ENCODE results near the gene EHHADH.

EHHADH gene

DNA sequence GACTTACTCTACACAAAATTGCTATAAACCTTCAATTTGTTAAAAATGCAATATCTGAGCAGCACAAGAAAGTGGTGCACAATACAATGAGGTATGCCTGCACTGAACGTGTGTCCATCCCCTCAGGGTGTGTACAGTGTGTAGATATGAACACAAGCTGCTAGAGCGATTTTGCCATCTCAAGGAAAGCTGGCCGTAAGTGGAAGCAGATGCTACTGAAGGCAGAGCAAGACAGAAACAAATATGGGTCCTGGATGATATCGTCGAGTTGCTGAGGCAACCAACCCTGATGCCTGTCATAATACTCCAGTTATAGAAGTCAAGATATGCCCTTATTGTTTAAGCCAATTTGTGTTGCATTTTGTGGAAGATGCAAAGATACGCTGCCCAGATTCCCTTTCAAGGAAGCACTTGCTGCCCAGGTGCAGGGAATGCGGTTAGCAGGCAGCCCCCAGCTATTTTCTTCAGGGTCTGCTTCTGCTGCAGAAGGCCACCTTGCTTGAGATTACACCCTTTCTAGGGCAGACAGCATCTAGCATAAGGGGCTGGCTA lies 25.8 kb upstream of the EHHADH start:
- Histone ChIP-seq H3K4me2 (no peak overlapping the region), H3K79me2 (ENCODE audit: insufficient read depth, low read depth) (no peaks in the 10 kb centered on the region), H3K27ac (no peak overlapping the region), H3K27me3 (ENCODE audit: insufficient read depth, low read depth) (no peaks in the 10 kb centered on the region), H3K36me3 (ENCODE audit: insufficient read depth) (no peaks in the 10 kb centered on the region), H3K4me1 (ENCODE audit: low read depth, poor library complexity, severe bottlenecking) (peaks cover 17% of the 10 kb centered on the region), H3K9ac (no peak overlapping the region), H3K4me3 (IDR thresholded peaks at IDR 0.05; ENCODE audit: insufficient read depth, low read depth, low read length) (no peak overlapping the region), H4K20me1 (ENCODE audit: insufficient read depth) (no peaks in the 10 kb centered on the region), H2AFZ (ENCODE audit: low read depth) (no peak overlapping the region)
- no peak for TF ChIP-seq CTCF (conservative IDR thresholded peaks at IDR 0.05; ENCODE audit: low read depth, low read length)

- Histone ChIP-seq H3K4me1 (ENCODE audit: low read depth, poor library complexity, severe bottlenecking) (peaks cover 3% of the 10 kb centered on the region), H3K4me3 (IDR thresholded peaks at IDR 0.05; ENCODE audit: insufficient read depth, low read depth, low read length) (no peak overlapping the region), H3K36me3 (ENCODE audit: insufficient read depth) (no peaks in the 10 kb centered on the region), H3K9ac (no peak overlapping the region), H3K79me2 (ENCODE audit: insufficient read depth, low read depth) (no peaks in the 10 kb centered on the region), H4K20me1 (ENCODE audit: insufficient read depth) (no peaks in the 10 kb centered on the region), H3K4me2 (no peak overlapping the region), H3K27me3 (ENCODE audit: insufficient read depth, low read depth) (no peaks in the 10 kb centered on the region), H3K27ac (no peak overlapping the region), H2AFZ (ENCODE audit: low read depth) (no peak overlapping the region)
- TF ChIP-seq CTCF (conservative IDR thresholded peaks at IDR 0.05; ENCODE audit: low read depth, low read length): no peak
Observed at GRCh38 chr3:185276415-185276814, 22.6 kb upstream of the EHHADH start.

- no peaks in the 10 kb centered on the region for H4K20me1 ChIP-seq (ENCODE audit: insufficient read depth)
- no peak overlapping the region for H3K9ac ChIP-seq
- no peaks in the 10 kb centered on the region for H3K27me3 ChIP-seq (ENCODE audit: insufficient read depth, low read depth)
- no peaks in the 10 kb centered on the region for H3K79me2 ChIP-seq (ENCODE audit: insufficient read depth, low read depth)
- no peak overlapping the region for H3K27ac ChIP-seq
- H2AFZ ChIP-seq (ENCODE audit: low read depth): no peak overlapping the region
- H3K36me3 ChIP-seq (ENCODE audit: insufficient read depth): no peaks in the 10 kb centered on the region
- no peak overlapping the region for H3K4me2 ChIP-seq
- no peak overlapping the region for H3K4me3 ChIP-seq (IDR thresholded peaks at IDR 0.05; ENCODE audit: insufficient read depth, low read depth, low read length)
- no peak for TF ChIP-seq CTCF (conservative IDR thresholded peaks at IDR 0.05; ENCODE audit: low read depth, low read length)
- H3K4me1 ChIP-seq (ENCODE audit: low read depth, poor library complexity, severe bottlenecking): no peaks in the 10 kb centered on the region
Observed at GRCh38 chr3:185272033-185272432, 18.2 kb upstream of the EHHADH start.

GRCh38 chr3:185270956-185271332 lies 17.1 kb upstream of the EHHADH start:
- no peaks in the 10 kb centered on the region for H3K36me3 ChIP-seq (ENCODE audit: insufficient read depth)
- no peak overlapping the region for H2AFZ ChIP-seq (ENCODE audit: low read depth)
- H3K4me2 ChIP-seq: no peak overlapping the region
- no peaks in the 10 kb centered on the region for H3K79me2 ChIP-seq (ENCODE audit: insufficient read depth, low read depth)
- H3K27me3 ChIP-seq (ENCODE audit: insufficient read depth, low read depth): no peaks in the 10 kb centered on the region
- TF ChIP-seq CTCF (conservative IDR thresholded peaks at IDR 0.05; ENCODE audit: low read depth, low read length): no peak
- H3K9ac ChIP-seq: no peak overlapping the region
- no peak overlapping the region for H3K27ac ChIP-seq
- no peaks in the 10 kb centered on the region for H4K20me1 ChIP-seq (ENCODE audit: insufficient read depth)
- H3K4me1 ChIP-seq (ENCODE audit: low read depth, poor library complexity, severe bottlenecking): no peaks in the 10 kb centered on the region
- H3K4me3 ChIP-seq (IDR thresholded peaks at IDR 0.05; ENCODE audit: insufficient read depth, low read depth, low read length): no peak overlapping the region
